Measurements from ENCODE around the gene OXSR1. TPM values are rescaled to one million over a fixed set of nuclear protein-coding genes. Genes with fewer than 3 reads are reported as not detected.

The OXSR1 gene
- total and polyA plus RNA-seq, 2 of the 13 experiments (the other 11 are each of a cell fraction or from before 2014, with no cell fraction given) = 27.4 to 32.6 TPM

DNA sequence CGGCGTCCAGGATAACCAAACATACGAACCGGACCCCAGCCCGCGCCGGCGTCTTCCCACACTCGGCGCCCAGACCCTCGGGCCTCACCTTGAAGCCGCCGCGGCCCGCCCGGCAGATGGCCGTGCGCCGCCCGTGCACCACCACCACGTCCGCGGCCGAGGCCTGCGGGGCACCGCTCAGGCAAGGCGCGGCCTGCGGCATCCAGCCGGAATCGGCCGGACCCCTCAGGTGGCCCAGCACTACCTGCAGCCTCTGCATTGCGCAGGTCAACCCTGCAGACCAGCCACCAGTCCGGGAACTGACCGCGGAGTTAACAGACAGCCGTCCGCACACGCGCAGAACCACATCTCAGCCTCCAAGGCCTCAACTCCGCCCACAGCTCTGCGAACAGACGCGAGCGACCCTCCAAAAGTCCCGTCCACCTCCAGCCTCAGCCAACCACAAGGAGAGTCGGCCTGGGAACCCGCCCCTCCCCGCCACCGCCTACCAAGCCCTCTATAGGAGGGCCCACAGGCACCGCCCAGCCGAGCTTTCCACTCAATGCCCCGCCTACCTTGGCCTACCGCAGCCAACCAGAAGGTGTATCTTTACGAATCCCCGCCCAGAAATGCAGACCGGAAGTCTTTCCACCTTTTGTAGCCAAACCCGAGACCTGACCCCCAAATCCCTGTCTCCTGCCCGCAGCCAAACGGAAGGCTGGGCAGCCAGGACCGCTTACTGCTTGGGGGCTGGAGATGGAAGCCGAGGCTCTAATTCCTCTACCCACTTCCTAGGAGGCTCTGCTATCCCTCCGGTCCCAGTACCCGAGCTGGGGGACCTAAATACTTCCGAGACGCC, 28.3 kb upstream of the OXSR1 start, which contains the start of gene ACAA1 (continued):
- TF ChIP-seq SCMH1 (CRISPR knock-in tag; IDR thresholded peaks at IDR 0.05; ENCODE audit: borderline replicate concordance) = no peak
- TF ChIP-seq ZNF44 (CRISPR knock-in tag; IDR thresholded peaks at IDR 0.05) = no peak
- TF ChIP-seq ZNF512B (CRISPR knock-in tag; IDR thresholded peaks at IDR 0.05; ENCODE audit: borderline replicate concordance) = no peak
- TF ChIP-seq MIER3 (CRISPR knock-in tag; IDR thresholded peaks at IDR 0.05; ENCODE audit: borderline replicate concordance) = no peak

- H3K4me1 ChIP-seq (ENCODE audit: insufficient read depth, low read length) = peaks cover 49% of the 10 kb centered on the region
- TF ChIP-seq ZNF572 (CRISPR knock-in tag; IDR thresholded peaks at IDR 0.05) (peak; percentile 75; the same call in 1 of the 2 replicates), ZNF678 (CRISPR knock-in tag; IDR thresholded peaks at IDR 0.05) (no peak), ZNF83 (CRISPR knock-in tag; IDR thresholded peaks at IDR 0.05; ENCODE audit: borderline replicate concordance) (0 out of 2 replicates have a peak, but pooled peaks have one; percentile 2), DMAP1 (CRISPR knock-in tag; IDR thresholded peaks at IDR 0.05) (no peak; the same call in 1 of the 2 replicates), SMAD9 (CRISPR knock-in tag; IDR thresholded peaks at IDR 0.05) (no peak), TBX2 (CRISPR knock-in tag; IDR thresholded peaks at IDR 0.05; ENCODE audit: borderline replicate concordance) (peak; percentile 53), ZNF30 (CRISPR knock-in tag; IDR thresholded peaks at IDR 0.05) (no peak), HDAC2 (CRISPR knock-in tag; IDR thresholded peaks at IDR 0.05) (no peak), ZNF547 (CRISPR knock-in tag; IDR thresholded peaks at IDR 0.05) (no peak), GZF1 (CRISPR knock-in tag; IDR thresholded peaks at IDR 0.05) (0 out of 2 replicates have a peak, but pooled peaks have one; percentile 11), ZNF335 (CRISPR knock-in tag; IDR thresholded peaks at IDR 0.05) (no peak), ZNF605 (CRISPR knock-in tag; IDR thresholded peaks at IDR 0.05) (peak; percentile 44), ZNF337 (CRISPR knock-in tag; IDR thresholded peaks at IDR 0.05; ENCODE audit: borderline replicate concordance, low read depth) (0 out of 2 replicates have a peak, but pooled peaks have one; percentile 15), ZNF263 (CRISPR knock-in tag; IDR thresholded peaks at IDR 0.05) (peak; percentile 81)
Observed at GRCh38 chr3:38137615-38138348, 27.6 kb upstream of the OXSR1 start.

More at GRCh38 chr3:38137615-38138348, 27.6 kb upstream of the OXSR1 start:
- DNase-seq (ENCODE audit: low spot score) (no peak), FAIRE-seq (no peak), ATAC-seq (peak; percentile 8)
- H3K4me2 ChIP-seq (ENCODE audit: low read depth, low read length) = peak overlapping the region; percentile 98
- peak overlapping the region; percentile 75 for H3K27ac ChIP-seq (ENCODE audit: extremely low read length, insufficient read depth, low read length)
- peaks cover 49% of the 10 kb centered on the region for H3K79me2 ChIP-seq (ENCODE audit: insufficient read depth, low read length)
- H4K20me1 ChIP-seq (ENCODE audit: insufficient read depth, low read length) = no peaks in the 10 kb centered on the region
- WGBS (ENCODE audit: low lambda C conversion rate) = 1% methylated on average over 9 of the region's 22 CpGs
- no peak overlapping the region for H2AFZ ChIP-seq (ENCODE audit: low read length)
- CTCF ChIA-PET (ENCODE audit: low intra/inter-chr PET ratio, low total read pairs) = no interaction called here
- BruUV-seq (replicated peaks) = TSS peak; percentile 70
- H3K36me3 ChIP-seq (replicated peaks in 1 of 2; ENCODE audit: control insufficient read depth in 1 of 2, insufficient read depth in 2 of 2, low read length in 2 of 2) = peaks cover 2 to 22% of the 10 kb centered on the region in 2 experiments; a peak in 4 of 5 replicates
- H3K9me3 ChIP-seq (ENCODE audit: low read length) = no peaks in the 10 kb centered on the region
- intact Hi-C loops (cut with micrococcal nuclease; ENCODE audit: unreplicated experiment) (loop anchor here (1.0 to 10.0 kb wide), 4 partner anchors 27 to 145 kb away; partner anchors contain the start of genes OXSR1 and SLC22A14), in situ Hi-C loops (cut with HindIII; ENCODE audit: extremely low pct_ligation_motif_present, low pct_unique_long_range_greater_than_20kb) (loop anchor here (25.0 kb wide), 1 partner anchor 325 kb away; the partner anchor contains the start of gene ACVR2B)
- H3K4me3 ChIP-seq (replicated peaks in 1 of 3; ENCODE audit: insufficient read depth in 1 of 3, low read depth in 2 of 3, low read length in 3 of 3) = peak overlapping the region; percentile 59 to 96 (median 88)
- POLR2A ChIA-PET = interaction anchor here (0.8 to 7.0 kb wide), 14 partner anchors 10 to 328 kb away, joined by 3 to 179 read pairs (median 5); partner anchors contain the start of genes OXSR1 and XYLB
- peak overlapping the region; percentile 85 for H3K9ac ChIP-seq (ENCODE audit: insufficient read depth, low read depth, low read length)
- H3K27me3 ChIP-seq (ENCODE audit: control insufficient read depth in 1 of 2, insufficient read depth in 2 of 2, low read length in 2 of 2) = no peaks in the 10 kb centered on the region; a peak in 1 of 5 replicates
